Measurements from ENCODE around the gene TPM4. TPM values are rescaled to one million over a fixed set of nuclear protein-coding genes. Genes with fewer than 3 reads are reported as not detected.

The TPM4 gene
- total and polyA plus RNA-seq, 8 donors = 437 to 631 (median 556) TPM

- no peak for ATAC-seq
- intact Hi-C loops (cut with DNase I) = no loop called here
- Histone ChIP-seq H3K27me3 (no peaks in the 10 kb centered on the region), H3K27ac (no peak overlapping the region), H3K4me3 (no peak overlapping the region), H3K9me3 (no peaks in the 10 kb centered on the region), H3K4me1 (no peaks in the 10 kb centered on the region), H3K36me3 (no peaks in the 10 kb centered on the region)
- DNase-seq = no peak
- TF ChIP-seq CTCF (IDR thresholded peaks at IDR 0.05) = no peak
These were observed 42.1 kb upstream of the TPM4 start for GRCh38 chr19:16034180-16034579.

GRCh38 chr19:16034958-16035560, 41.2 kb upstream of the TPM4 start:
- no peaks in the 10 kb centered on the region for H3K4me1 ChIP-seq
- DNase-seq (no peak), ATAC-seq (no peak)
- intact Hi-C loops (cut with DNase I) = no loop called here
- no peak overlapping the region for H3K4me3 ChIP-seq
- no peaks in the 10 kb centered on the region for H3K9me3 ChIP-seq
- no peaks in the 10 kb centered on the region for H3K27me3 ChIP-seq
- no peak overlapping the region for H3K27ac ChIP-seq
- H3K36me3 ChIP-seq = no peaks in the 10 kb centered on the region
- TF ChIP-seq CTCF (IDR thresholded peaks at IDR 0.05) = no peak

DNA sequence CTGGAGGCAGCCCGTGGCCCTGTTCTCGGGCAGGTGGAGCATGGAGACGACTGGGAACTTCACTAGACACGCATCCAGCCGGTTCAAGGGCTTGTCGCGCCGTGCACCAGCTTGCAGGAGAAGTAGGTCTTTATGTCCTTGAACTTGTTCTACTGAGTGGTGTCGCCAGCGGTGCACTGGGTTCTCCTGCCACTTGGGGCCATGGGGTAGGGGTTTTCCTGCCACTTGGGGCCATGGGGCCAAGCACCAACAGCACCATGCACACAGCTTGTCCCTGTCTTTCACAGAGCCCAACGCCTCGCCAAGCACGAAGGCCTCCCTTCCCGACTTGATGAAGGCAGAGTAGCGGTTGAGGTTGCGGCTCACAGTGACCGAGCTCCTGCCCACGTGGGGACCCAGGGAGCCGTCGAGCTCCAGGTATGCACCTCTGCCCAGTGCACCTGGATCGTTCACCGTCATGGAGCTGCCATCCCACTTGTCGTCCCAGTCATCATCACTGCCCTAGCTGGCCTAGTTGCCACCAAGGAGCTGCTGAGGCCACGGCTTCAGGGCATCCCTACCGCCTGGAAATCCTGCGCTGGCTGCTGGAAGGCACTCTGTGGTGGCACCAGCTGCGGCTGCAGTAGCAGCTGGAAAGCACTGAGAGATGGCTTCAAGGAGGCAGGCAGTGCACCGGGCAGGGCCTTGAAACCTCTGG, 40.5 kb upstream of the TPM4 start:
- no peaks in the 10 kb centered on the region for H3K4me1 ChIP-seq
- no peaks in the 10 kb centered on the region for H3K36me3 ChIP-seq
- H3K4me3 ChIP-seq = no peak overlapping the region
- intact Hi-C loops (cut with DNase I) = no loop called here
- H3K27ac ChIP-seq = no peak overlapping the region
- DNase-seq (no peak), ATAC-seq (no peak)
- TF ChIP-seq CTCF (IDR thresholded peaks at IDR 0.05) = no peak
- H3K9me3 ChIP-seq = no peaks in the 10 kb centered on the region
- no peaks in the 10 kb centered on the region for H3K27me3 ChIP-seq

DNA sequence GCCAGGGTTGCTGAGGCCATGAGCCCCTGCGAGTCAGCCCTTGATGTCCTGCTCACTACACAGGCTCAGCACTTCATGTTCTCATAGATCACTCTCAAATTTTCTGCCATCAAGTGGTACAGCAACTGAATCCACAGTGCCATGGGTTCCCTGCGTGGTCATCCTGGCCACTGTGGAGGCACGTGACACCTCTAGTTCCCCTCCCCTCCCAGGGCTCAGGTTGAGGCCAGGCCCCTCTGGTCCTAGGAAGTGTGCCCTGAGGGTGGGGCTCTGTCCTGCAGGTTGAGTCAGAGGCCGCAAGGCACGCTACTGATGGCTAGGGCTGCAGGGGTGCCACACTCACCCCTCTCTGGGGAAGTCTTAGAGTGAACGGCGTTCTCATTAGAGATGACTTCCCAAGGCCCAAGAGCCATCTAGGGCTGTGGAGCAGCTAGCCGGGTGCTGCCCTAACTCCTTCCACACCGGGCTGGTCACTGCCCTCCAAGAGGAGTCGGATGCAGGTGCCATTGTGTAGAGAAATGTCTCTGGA, 39.8 kb upstream of the TPM4 start:
- intact Hi-C loops (cut with DNase I) = no loop called here
- DNase-seq = no peak
- no peak for ATAC-seq
- H3K27ac ChIP-seq = no peak overlapping the region
- H3K27me3 ChIP-seq = no peaks in the 10 kb centered on the region
- H3K4me1 ChIP-seq = peaks cover 3% of the 10 kb centered on the region in 2 donors
- H3K9me3 ChIP-seq = no peaks in the 10 kb centered on the region
- H3K36me3 ChIP-seq = no peaks in the 10 kb centered on the region
- H3K4me3 ChIP-seq = no peak overlapping the region
- TF ChIP-seq CTCF (IDR thresholded peaks at IDR 0.05) = no peak

GRCh38 chr19:16036941-16037340, 39.4 kb upstream of the TPM4 start:
- no peak overlapping the region for H3K4me3 ChIP-seq
- TF ChIP-seq CTCF (IDR thresholded peaks at IDR 0.05) = no peak
- intact Hi-C loops (cut with DNase I) = no loop called here
- ATAC-seq (no peak), DNase-seq (no peak)
- no peaks in the 10 kb centered on the region for H3K9me3 ChIP-seq
- H3K36me3 ChIP-seq = no peaks in the 10 kb centered on the region
- H3K27ac ChIP-seq = no peak overlapping the region
- H3K4me1 ChIP-seq = peaks cover 5 to 8% of the 10 kb centered on the region in 2 donors
- H3K27me3 ChIP-seq = no peaks in the 10 kb centered on the region

Data from left lung (tissue), 10 donors.